ENCODE results near the gene NIFK.

- no peak for TF ChIP-seq RXRA (IDR thresholded peaks at IDR 0.05; ENCODE audit: borderline replicate concordance, low read depth)
- TF ChIP-seq CTCF (IDR thresholded peaks at IDR 0.05) = no peak
These were observed 35.5 kb upstream of the NIFK start for GRCh38 chr2:121771976-121772742.
